Medulla oblongata (tissue), 1 donor: ENCODE results near the gene OR2F1.

Experiments used
- DNase-seq: peaks from one replicate; pipeline ENCODE4 v3.0.0-alpha.2; 2015; ENCODE audit errors: extremely low spot score

OR2F1 gene

GRCh38 chr7:143954135-143954534 is 509 bp upstream of the OR2F1 start:
- DNase-seq: no peak

GRCh38 chr7:143958781-143959180 is 4.1 kb downstream of the OR2F1 start:
- DNase-seq: no peak

- DNase-seq: no peak
Observed at GRCh38 chr7:143960813-143961610, 6.4 kb downstream of the OR2F1 start.

GRCh38 chr7:143965280-143965679 is 10.6 kb downstream of the OR2F1 start:
- DNase-seq: no peak

- no peak for DNase-seq
Observed at GRCh38 chr7:143967398-143967797, 12.8 kb downstream of the OR2F1 start.

- DNase-seq: no peak
Observed at GRCh38 chr7:143973870-143974416, 19.3 kb downstream of the OR2F1 start.

- no peak for DNase-seq
Observed at GRCh38 chr7:143974459-143974858, 19.8 kb downstream of the OR2F1 start.

GRCh38 chr7:143975617-143976016 is 21.0 kb downstream of the OR2F1 start:
- no peak for DNase-seq

- no peak for DNase-seq
Observed at GRCh38 chr7:143978585-143978984, 23.9 kb downstream of the OR2F1 start.

- no peak for DNase-seq
Observed at GRCh38 chr7:143979359-143979758, 24.7 kb downstream of the OR2F1 start.

GRCh38 chr7:143979998-143980397 is 25.4 kb downstream of the OR2F1 start:
- DNase-seq: no peak

- no peak for DNase-seq
Observed at GRCh38 chr7:143980746-143981510, 26.3 kb downstream of the OR2F1 start.

GRCh38 chr7:143983960-143984359 is 29.3 kb downstream of the OR2F1 start:
- DNase-seq: no peak

GRCh38 chr7:143987513-143987912 is 32.9 kb downstream of the OR2F1 start:
- DNase-seq: no peak

- no peak for DNase-seq
Observed at GRCh38 chr7:143988976-143989745, 34.5 kb downstream of the OR2F1 start.

- no peak for DNase-seq
Observed at GRCh38 chr7:143992670-143993069, 38.0 kb downstream of the OR2F1 start.

- DNase-seq: no peak
Observed at GRCh38 chr7:143993924-143994323, 39.3 kb downstream of the OR2F1 start.

- no peak for DNase-seq
Observed at GRCh38 chr7:144000020-144000419, 45.4 kb downstream of the OR2F1 start, which contains the start of gene OR6B1. TSS of gene OR6B1 (plus strand) at chr7:144000320. CDS start at chr7:144003997, 3,677 bp downstream.

GRCh38 chr7:144001543-144001942 is 46.9 kb downstream of the OR2F1 start:
- no peak for DNase-seq

- no peak for DNase-seq
Observed at GRCh38 chr7:144004703-144005102, 50.1 kb downstream of the OR2F1 start.

GRCh38 chr7:144006029-144006691 is 51.5 kb downstream of the OR2F1 start:
- DNase-seq: no peak
